ENCODE measurements around the gene PRKRA.
"Not testable (repeated sequence)": the region's sequence is repeated elsewhere in the genome, so short reads cannot be mapped to it uniquely, and the experiment has no call there.

Gene PRKRA

DNA sequence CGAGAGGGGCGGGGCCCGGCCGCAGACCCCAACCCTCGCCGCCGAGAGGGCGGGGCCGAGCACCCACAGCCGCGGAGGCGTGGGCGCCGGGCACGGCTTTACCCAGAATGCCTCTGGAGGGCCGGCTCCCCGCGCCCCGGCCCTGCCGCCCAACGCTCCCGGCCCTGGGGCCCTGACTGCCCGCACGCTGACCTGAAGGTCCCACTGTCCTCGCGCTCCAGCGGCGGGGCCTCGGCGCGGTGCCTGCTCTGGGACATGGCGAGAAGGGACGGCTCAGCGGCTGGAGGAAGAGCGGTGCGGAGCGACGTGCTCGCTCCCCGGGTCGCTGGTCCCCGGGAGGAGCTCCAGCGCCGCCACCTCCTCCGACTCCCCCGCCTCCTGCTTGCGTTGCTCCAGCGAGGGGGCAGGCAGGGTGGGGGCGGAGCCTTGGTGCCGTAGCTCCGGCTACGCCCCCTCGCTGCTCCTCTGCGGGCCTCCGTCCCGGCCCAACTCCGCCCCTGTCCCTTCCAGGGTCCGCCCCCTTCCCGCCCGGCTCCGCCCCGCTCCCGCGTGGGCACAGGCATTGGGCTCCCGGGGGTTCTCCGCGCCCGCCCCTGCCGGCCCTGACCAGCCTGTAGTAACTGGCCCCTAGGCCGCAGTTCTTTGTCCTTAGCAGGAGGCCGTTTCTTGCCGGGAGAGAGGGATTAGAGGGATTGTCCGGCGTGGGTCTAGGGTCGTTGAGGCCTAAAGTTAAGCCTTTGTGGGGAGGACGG is at the start of gene PRKRA, which contains the start of gene PJVK:
Gene PRKRA, minus strand, starts transcription at position 402 of the 752 bp plus-strand sequence. Its CDS starts 145 bp downstream, at position 257.
Gene PJVK, plus strand, starts transcription at position 605 of the 752 bp plus-strand sequence. CDS start 2,032 bp downstream, outside the sequence.
- DNase-seq (ENCODE audit: low read depth), result peak; percentile 95

DNA sequence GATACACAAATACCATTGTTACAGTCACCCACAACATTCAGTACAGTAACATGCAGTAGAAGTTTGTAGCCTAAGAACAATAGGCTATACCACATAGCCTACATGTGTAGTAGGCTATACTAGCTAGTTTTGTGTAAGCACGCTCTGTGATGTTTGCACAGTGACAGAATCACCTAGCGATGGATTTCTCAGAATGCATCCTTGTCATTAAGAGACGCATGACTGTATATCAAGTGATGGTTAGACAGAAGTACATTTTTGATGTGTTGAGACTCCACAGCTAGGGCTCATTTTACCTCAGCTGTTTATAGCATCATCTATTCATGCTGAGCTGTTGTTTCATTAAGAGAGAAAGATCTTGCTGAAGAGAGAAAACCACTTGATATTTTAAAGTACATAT is 48.7 kb upstream of the PRKRA start:
- no peak for DNase-seq (ENCODE audit: low read depth)

DNA sequence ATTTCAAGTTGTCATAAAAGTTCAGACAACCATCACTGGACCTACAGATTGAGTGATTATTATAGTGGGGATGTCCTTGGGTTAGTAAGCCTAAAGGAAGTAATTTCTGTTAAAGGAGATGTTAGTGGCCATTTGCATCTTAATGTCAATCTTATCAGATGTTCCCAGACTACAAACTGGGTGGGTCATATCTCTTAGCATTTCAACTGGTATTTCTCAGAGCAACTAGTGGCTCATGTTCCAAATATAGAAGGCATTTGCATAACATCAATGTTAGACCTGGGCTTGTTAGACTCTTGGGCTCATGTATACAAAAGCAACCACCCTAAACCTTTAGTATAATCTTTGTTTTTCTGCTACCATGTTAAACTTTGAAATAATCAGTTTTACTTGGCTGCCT is 47.2 kb upstream of the PRKRA start:
- DNase-seq (ENCODE audit: low read depth), result no peak

DNA sequence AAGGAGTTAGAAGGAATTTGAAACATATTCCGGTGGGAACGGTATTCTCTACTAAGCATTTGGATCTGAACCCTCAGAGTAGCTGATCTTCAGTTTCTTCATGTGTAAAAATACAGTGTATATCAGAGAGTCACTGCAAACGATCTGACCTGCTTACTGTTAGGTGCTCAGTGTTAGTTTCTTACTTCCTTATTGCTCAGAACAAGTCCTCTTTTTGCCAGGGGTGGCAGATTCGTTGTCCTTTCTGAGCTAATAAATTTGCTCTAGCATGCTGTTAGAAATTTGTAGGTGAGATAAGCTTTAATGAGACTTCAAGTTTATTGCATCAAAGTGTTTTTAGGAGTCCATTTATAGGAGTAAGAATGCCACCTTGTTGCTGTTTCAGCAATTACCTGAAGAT is 45.1 kb upstream of the PRKRA start:
- DNase-seq (ENCODE audit: low read depth), result no peak

DNA sequence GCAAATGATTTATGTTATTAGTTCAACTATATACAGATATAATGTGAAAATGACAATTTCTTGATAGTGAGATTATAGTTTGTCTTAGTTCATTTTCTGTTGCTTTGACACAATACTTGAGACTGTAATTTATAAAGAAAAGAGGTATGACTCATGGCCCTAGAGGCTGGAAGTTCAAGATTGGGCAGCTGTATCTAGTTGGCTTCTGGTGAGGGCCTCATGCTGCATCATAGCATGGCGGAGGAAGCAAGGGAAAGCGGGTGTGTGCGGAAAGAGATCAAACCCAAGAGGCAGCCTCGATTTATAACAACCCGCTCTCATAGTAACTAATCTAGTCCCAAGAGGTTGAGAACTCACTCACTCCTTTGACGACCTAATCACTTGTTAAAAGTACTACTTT is 40.6 kb upstream of the PRKRA start:
- DNase-seq (ENCODE audit: low read depth), result no peak

DNA sequence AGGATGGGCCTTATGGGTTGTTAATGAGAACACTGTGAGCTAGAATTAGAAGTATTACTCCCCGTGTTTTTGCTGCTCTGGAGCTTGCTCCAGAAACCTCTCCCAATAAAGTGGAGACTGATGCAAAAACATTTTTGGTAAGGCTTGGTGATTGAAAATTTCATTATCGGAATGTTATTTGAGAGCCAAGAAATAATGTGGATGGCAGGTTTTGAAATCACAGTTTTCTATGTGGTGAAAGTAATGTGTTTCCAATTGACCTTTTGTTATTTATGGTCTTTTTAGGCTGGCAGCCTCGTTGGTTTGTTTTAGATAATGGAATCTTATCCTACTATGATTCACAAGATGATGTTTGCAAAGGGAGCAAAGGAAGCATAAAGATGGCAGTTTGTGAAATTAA is 34.4 kb upstream of the PRKRA start:
- DNase-seq (ENCODE audit: low read depth), result no peak

DNA sequence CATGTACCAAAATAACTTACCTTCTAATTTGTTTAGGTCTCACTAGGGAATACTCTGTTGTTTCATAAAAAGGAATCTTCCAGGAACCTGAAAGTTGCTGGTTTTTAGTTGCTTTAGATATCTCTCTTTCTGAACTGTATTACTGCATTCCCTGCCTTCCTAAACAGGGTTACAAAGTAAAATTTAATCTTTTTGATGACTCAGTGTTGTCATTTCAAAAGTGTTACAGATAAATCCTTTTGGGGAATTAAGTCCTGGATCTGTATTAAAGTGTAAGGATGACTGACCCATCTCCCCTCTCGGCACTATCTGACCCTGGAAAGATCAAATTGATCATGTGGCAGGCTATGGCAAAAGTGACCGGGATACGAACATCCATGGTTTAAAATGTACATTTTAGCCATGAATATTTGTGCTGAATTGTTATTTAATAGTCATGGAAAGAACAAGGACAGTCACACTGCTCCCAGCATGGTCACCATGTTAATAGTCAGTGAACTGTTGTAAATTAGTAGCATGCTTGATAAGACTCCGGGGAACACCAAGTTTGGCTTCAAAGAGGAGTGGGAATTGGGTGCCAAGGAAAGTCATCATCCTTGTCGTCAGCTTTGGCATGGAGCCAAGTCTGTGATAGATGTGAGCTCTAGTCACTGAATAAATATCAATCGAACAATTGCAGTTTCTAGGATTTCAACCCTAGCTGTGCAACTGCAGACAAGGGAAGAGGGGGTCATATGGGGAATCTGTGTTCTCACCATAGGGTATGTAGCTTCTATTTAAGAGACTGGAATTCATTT is 33.5 kb upstream of the PRKRA start:
- no peak for DNase-seq (ENCODE audit: low read depth)

DNA sequence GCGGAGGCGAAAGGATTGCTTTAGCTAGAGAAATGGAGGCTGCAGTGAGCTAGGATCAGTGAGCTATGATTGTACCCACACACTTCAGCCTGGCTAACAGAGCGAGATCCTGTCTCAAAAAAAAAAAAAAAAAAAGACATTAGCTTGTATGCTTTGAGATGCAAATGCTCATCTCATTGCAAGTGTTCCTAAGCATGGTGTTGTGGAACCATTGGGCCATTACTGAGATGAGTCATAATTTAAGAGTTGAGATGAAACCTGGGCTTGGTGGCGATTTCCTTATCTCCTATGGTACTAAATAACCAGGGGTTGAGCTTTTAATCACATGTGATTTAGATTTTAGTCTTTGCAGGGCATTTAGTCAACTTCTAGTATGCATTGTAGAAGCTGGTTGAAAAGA is 31.5 kb upstream of the PRKRA start:
- DNase-seq (ENCODE audit: low read depth), result no peak

DNA sequence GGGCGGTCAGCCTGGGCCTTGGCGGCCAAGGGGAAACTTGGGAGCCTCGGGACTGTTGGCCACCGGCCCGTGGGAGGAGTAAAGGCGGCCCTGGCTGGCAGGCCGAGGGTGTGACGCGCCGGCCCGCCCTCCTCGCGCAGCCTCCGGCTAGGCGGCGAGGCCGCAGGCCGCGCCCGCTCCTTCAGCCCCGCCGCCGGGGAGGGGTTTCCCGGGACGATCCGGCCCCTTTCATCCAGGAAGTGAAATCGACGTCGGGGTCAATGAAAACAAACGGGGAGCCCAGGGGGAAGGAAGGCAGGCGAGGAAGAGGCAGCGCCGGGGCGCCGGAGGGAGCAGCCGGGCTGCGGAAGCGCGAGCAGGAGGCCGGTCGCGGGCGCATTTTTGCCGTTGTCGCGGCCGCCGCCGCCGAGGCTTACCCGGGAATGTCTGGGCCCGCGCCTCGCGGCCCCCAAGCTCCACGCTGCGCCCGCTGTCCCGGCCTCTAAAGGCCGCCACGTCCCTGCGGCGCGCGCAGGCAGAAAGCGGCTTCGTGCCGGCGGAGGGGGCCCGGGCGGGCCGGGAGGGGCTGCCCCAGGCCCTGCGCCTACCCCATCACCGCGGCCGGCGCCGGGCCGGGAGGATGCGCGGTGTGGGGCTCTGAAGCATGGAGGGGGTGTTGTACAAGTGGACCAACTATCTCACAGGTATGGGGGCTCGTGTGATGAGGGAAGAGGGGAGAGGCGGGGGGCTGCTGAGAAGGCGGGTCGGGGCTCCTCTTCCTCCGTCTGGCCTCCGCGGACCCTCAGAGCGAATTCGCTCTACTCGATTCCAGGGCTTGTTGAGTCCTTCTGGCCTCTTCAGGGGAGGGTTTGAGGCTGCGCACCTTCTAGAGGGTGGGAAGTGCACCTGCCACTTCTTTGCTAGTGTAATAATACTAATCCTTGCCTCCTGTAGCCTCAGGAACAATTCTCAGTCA is 29.5 kb upstream of the PRKRA start, which contains the start of gene PLEKHA3:
Gene PLEKHA3, plus strand, starts transcription at position 231 of the 955 bp plus-strand sequence. Its CDS starts 413 bp downstream, at position 644.
- DNase-seq (ENCODE audit: low read depth), result peak; percentile 92

DNA sequence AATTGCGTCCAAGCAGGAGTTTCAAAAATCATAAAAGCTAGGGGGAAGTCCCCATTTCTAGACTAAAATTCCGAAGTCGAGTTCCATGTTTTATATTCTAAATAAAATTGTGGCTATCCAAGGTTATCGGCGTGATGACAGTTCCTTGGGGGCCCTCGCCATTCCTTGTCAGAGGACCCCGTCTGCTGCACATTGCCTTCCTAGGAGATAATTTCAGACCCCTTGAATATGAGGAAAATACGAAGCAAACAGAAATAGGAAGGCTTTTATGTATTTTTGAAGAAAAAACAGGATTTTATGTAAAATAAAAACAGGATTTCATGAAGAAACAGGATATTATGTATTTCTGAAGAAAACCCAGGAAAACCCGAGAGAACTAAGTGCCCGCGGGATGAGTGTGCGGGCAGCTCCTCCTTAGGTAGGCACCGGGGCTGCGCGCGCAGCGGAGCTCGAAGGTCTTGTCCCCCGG is 28.8 kb upstream of the PRKRA start:
- DNase-seq (ENCODE audit: low read depth), result no peak

DNA sequence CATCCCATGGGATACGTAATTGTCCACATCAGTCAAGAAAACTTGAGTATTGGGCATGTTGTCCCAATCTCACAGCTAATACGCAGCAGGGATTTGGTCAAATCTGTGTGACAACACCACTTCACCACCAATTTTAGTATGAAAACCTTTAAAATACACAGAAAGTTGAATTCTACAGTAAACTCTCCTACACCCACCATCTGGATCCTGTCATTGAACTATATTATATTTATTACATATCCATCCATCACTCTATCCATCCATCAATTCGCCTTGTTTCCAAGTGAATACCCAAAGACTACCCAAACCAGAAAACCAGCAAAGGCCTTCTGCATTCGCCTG is 28.3 kb upstream of the PRKRA start:
- DNase-seq (ENCODE audit: low read depth), result no peak

DNA sequence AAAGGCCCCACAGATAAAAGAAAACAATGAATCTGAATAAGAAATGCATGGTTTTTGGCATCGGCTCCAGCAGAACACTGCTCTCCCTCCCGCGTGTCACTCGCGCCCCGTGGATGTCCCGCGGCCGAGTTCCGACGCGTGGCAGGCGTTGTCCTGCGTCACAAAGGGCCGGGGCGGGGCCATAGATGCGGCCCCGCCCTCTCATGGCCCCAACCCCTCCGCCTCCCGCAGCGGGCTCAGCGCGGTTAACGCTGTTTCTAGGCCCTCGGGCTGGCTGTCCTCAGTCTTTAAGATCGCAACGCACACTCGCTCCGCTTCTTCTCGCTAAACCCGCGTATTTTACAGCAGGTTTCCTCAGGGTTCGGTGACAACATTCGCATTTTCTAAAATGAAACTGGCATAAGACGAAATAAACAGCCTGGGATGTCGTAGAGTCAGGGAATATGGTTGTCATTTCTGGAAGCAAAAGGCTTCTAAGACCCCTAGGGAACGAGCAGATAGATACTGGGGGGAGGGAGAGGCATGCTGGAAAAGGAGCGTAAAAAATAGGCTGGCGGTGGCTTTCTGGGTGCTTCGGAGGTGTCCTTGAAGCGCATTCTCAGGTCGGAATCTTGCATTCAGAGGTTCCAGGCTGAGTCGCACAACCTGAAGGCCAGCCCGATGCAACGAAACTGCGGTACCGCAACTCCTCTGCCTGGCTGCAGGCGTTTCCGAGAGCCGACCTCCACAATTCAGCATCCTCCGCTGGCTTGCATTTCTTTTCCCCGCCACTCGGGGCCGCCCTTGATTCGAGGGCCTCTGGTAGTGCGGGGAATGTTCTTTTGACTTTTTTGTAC is 27.7 kb upstream of the PRKRA start, which contains the start of gene FKBP7:
Gene FKBP7, minus strand, starts transcription at position 162 of the 836 bp plus-strand sequence. Its CDS starts 101 bp downstream, at position 61.
- peak; percentile 74 for DNase-seq (ENCODE audit: low read depth)

DNA sequence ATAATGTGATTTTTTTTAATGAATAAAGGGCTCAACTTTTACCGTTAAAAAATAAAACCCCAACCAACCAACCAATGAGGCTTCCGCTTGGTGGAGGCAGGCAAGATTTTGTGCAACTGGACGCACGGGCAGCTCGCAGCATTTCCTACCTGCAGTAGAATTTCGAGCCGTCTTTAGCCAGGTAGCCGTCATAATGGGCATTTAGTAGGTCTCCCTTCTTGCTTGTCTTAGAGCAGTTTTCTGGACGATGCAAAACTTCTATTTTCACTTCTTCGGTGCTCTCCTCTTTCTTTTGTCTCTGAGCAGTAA is 27.1 kb upstream of the PRKRA start:
- no peak for DNase-seq (ENCODE audit: low read depth)

DNA sequence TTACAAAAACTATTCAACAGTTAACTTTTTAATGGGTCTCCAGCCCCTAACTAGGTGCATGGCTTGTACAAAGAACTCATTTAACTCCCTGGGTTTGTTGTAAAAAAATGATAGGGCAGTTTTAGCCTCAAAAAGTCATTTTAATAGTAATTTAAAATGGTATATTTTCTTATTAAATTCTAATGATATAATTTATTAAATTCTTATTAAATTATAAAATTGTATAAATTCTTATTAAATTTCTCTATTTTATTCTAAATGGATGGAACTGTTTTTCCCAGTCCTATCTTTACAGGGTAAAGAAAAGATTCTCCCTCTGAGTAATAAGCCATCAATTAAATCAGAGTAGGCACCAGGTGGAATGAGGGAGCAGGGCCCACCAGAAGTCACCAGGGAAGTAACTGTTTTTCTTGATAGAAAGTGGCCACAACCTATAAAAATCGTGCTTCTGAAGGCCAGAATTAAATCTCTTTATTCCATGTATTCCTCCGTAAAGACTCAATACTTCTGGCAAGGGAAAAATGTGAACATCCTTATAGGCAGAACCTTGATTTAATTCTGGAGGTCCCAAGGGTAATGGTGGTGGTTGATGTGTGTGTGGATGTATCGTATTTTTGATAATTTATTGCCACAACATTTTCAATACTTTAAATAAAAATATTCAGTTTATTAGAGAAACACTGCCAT is 26.6 kb upstream of the PRKRA start:
- no peak for DNase-seq (ENCODE audit: low read depth)

DNA sequence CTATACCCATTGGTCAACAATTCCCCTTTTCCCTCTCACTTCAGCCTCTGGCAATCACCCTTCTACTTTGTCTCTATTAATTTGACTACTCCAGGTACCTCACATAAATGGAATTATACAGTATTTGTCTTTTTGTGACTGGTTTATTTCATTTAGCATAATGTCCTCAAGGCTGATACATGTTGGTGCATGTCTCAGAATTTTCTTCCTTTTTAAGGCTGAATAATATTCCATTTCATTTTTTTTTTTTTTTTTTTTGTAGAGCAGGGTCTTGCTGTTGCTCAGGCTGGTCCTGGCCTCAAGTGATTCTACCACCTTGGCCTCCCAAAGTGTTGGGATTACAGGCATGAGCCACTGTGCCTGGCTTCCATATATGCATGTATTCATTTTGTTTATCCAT is 25.5 kb upstream of the PRKRA start:
- no peak for DNase-seq (ENCODE audit: low read depth)

DNA sequence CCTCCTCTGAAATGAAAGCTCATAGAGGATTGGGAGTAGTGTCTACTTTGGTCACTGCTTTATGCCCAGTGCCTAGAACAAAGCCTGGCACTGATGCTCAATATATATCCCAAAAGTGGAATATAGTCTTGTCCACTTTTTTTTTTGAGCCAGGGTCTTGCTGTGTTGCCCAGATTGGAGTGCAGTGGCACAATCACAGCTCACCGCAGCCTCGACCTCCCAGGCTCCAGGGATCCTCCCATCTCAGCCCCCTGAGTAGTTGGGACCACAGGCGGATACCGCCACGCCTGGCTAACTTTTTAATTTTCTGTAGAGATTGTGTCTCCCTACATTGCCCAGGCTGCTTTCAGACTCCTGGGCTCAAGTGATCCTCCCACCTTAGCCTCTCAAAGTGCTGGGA is 23.6 kb upstream of the PRKRA start:
- DNase-seq (ENCODE audit: low read depth), result no peak

DNA sequence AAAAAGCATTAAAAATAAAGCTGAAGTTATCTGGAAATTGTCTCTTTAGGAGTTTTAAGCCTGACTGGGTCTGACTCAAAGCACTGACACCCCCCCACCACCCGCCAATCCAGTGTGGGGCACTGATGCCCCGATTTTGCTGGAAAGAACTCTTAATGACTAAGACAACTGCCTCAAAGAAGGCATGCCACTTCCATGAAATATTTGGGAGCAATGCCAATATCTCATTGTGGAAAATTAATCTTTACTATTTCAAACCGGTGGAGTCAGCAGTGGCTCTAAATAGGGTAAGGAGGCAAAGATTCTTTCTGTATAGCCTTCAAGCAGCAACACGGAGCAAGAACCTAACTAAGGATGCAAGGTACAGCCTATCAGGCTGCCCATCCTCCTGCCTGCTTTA is 23.0 kb upstream of the PRKRA start:
- DNase-seq (ENCODE audit: low read depth), result peak; percentile 48

DNA sequence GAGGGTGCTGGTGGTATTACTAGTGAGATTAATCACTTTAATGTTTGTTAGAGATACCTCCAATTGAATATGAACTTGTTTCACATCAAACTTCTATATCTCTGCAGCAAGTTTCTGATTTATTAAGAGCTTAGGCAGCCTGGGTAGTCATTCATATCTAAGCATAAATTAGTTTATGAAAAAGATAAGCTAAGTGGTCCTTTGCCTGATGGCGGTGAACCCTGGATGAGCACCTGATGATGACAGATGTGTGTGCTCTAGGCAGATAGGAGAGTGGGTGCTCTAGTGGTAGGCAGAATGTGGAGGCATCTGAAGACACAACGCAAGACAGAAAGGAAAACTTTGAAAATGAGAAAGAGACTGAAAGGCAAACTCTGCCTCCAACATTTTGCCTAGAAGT is 22.4 kb upstream of the PRKRA start:
- DNase-seq (ENCODE audit: low read depth), result no peak

DNA sequence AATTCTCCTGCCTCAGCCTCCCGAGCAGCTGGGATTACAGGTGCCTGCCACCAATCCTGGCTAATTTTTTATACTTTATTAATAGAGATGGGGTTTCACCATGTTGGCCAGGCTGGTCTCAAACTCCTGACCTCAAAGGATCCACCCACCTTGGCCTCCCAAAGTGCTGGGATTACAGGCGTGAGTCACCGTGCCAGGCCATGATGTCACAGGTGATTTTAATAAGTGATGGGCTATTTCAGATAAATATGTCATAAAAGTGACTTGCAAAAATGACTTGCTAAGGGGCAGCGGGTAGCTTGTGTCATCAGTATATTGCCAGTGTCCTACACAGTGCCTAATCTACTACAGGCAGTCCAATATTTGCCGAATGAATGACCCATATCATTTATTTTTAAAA is 20.3 kb upstream of the PRKRA start:
- DNase-seq (ENCODE audit: low read depth), result not testable (repeated sequence)

DNA sequence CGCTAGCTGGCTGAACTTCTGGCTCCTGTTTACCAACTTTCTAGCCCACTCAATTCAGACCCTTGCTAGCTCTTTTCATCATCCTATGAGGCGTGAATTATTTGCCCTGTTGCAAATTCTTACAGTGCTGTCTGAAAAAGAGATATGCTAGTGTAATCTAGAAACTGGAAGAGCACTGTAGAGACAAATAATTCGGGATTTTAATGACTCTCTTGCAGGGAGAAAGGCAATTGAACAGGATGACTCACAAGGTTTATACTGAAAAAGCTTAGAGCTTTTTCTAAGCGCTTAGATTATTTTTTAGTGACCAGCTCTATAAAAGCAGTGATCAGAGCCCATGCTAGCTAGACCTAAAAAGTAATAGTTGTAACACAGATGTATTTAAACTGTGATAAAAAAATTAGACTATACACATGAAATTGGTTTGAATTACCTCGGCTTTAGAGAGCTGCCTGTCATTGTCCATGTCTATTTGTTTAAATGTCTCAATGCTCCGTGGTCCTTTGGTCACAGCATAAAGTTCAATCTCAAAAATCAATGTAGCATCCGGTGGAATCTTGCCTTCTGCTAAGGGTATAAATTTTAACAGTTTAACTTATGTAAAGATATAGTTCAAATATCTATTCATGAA is 18.4 kb upstream of the PRKRA start:
- no peak for DNase-seq (ENCODE audit: low read depth)
